GM18873 (cell line): Measurements from ENCODE around the gene GGA2.
"Not testable (repeated sequence)": the region's sequence is repeated elsewhere in the genome, so short reads cannot be mapped to it uniquely, and the experiment has no call there.

Experiments
- ATAC-seq: cut with Tn5 transposase; IDR thresholded peaks from one replicate; pipeline ENCODE4 v1.9.1; 2021; ENCODE audit warnings: mild to moderate bottlenecking, moderate library complexity, moderate number of reproducible peaks; ENCODE audit not compliant: unreplicated experiment, low FRiP score

GGA2 gene

GRCh38 chr16:23480257-23480656 is 30.0 kb downstream of the GGA2 start:
- no peak for ATAC-seq

DNA sequence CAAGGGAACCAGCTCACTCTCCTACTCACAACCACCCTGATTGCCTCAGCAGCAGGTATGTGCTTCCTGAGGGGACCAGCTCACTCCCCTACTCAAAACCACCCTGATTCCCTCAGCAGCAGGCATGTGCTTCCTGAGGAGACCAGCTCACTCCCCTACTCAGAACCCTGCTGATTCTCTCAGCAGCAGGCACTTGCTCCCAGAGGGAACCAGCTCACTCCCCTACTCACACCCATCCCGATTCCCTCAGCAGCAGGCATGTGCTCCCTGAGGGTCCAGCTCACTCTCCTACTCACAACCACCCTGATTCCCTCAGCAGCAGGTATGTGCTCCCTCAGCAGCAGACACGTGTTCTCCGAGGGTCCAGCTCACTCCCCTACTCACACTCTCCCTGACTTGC is 31.2 kb downstream of the GGA2 start:
- no peak for ATAC-seq

DNA sequence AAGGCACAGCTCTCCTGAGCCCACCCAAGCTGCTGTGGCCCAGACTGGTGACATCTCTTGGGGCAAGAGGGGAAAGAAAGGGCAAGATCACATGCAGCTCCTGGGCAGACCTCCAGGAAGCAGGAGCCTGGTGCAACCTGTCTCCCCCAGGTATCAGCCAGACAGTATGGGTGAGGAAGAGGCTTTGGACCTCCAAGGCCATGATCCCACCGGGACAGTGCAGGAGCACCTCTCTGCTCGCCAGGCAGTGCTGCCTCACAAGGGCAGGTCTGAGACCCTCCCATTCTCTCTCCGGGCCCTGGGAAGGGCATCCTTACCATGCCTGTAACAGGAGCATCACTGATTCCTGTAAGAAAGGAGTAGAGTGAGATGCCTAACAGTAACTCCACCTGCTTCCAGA is 31.7 kb downstream of the GGA2 start:
- ATAC-seq = no peak

DNA sequence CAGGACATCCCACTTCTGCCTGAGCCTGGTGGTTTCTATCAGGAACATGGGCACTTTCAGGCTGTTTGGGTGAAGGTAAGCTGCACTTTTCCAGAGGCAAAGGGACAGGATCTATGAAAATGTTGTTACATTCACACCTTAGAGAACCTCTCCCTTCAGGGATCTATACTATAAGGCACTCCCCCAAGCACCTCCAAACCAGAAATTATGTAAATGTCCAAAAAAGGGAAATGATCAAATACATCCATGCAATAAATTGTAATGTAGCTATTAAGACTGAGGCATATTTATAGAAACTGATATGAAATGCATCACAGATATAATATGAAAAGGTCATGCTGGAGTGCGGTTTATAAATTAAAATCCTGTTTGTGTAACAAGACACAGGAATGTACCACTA is 34.0 kb downstream of the GGA2 start:
- ATAC-seq = no peak

- ATAC-seq = no peak
These were observed 40.5 kb downstream of the GGA2 start for GRCh38 chr16:23469814-23470213.

GRCh38 chr16:23466162-23466885 is 44.0 kb downstream of the GGA2 start:
- ATAC-seq = no peak

- no peak for ATAC-seq
These were observed 45.1 kb downstream of the GGA2 start for GRCh38 chr16:23465179-23465578.

- no peak for ATAC-seq
These were observed 46.1 kb downstream of the GGA2 start for GRCh38 chr16:23464196-23464595.

GRCh38 chr16:23462994-23463393 is 47.3 kb downstream of the GGA2 start:
- not testable (repeated sequence) for ATAC-seq

GRCh38 chr16:23453338-23454052 is 56.8 kb downstream of the GGA2 start:
- no peak for ATAC-seq

DNA sequence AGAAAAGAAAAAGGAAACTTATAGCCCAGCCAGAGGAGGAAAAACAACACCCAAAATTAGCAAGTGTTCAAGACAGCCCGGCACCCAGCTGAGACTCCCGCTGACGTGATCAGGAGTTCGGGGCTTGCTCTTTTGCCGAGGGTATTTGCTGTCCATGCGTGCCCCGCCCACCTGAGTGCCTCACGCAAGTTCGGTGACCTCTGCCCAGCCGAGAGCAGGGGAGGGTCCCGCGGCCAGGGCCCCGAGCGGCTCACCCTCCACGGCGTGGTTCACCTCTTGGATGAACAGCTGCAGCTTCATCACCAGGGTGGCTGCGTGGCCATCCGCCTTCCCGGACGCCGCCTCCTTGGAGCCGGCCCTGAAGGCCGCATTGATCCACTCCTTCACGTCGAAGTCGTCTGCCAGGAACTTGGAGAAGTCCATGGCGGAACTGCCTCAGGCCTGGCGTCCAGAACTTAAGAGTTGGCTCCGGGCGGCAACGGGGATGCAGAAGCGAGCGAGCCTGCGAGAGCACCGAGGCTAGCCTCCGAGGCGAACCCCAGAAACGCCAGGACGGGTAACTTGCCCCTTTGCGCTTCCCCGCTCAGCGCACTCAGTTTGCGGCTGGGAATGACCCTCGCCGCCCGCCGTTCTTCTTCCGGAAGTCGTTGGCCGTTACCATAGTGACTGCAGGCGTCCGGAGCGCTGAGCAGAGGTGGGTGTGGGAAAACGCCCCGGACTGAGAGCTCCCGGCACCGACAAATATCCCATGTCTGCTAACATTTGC is 57.5 kb downstream of the GGA2 start, which contains the start of gene COG7:
COG7 (minus strand) TSS at position 618 of the 766 bp plus-strand sequence; CDS start at position 423, 195 bp downstream.
- ATAC-seq = peak; percentile 62

- no peak for ATAC-seq
These were observed 58.1 kb downstream of the GGA2 start for GRCh38 chr16:23452221-23452571.

DNA sequence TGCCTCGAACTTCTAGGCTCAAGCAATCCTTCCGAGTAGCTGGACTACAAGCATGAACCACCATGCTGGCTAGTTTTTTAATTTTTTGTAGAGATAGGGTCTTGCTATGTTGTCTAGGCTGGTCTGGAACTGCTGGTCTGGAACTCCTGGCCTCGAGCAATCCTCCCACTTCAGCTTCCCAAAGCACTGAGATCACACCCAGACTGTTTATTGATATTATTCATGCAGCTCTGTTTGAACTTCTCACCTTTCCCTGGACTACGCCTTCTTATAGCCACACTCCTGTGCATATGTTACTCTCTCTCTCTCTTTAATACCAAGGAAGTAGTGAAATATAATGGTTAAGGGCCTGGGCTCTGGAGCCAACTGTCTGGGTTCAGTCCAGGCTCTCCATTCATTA is 61.9 kb downstream of the GGA2 start:
- ATAC-seq = no peak

GRCh38 chr16:23437542-23437941 is 72.8 kb downstream of the GGA2 start:
- not testable (repeated sequence) for ATAC-seq

DNA sequence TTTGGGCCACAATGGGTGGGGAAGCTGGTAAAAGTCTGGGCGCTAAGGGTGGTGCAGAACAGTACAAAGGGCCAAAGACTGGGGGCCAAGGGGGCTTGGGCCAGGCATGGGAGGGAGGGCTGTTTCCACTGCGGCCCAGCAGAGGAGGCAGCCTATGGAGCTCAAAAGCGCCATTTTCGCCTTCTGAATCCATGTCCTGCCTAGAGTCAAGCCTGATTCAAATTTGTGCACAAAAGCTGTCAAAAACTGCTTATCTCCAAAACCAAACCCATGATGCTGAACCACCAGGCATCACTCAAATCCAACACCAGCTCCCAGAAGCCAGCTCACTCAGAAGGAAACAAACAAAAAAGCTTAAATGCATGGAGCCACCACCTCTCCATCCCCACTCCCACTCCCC is 73.3 kb downstream of the GGA2 start:
- no peak for ATAC-seq

- no peak for ATAC-seq
These were observed 74.8 kb downstream of the GGA2 start for GRCh38 chr16:23435500-23435899.

DNA sequence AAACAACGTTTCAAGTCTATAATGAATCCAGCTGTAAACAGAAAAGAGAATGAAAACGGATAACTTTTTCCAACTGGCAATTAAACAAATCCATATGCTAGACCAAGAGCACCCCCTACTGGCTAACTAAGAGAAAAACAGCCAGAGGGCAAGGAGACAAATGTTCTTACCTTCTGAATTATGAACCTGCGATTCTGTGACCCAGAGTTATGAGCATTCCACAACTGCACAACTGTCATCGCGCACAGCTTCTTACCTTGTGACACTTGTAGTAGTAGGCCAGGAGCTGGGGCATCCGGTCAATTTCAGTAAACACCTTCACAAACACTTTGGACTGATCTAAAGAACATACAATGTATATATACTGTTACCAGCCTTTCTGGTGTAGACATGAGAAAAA is 75.9 kb downstream of the GGA2 start:
- ATAC-seq = no peak

DNA sequence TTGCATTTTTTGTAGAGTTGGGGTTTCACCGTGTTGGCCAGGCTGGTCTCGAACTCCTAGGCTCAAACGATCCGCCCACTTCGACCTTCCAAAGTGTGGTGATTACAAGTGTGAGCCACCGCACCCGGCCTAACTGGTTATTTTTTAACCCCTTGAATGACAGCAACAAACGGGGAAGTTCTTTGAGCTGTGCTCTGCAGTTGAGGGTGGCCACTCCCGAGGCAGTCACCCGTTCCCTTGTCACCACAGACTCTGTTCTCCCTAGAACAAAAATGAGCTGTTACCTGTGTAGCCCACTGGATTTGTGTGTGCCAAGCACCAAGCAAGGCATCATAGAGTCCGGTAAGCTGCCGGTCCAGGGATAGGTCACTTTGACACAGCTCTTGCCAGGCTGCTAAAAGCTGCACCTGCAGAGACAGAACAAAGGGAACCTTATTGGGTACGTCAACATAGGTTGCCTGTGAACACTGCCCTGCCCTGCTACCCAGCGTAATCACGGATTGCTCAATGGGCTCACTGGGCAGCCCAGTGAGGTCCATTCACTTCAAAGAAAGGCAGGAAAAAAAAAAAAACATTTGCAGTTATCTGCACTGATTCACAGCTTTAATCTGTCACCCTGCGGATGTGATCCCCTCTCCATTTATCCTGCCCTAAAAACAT is 76.9 kb downstream of the GGA2 start:
- ATAC-seq = no peak

- no peak for ATAC-seq
These were observed 77.8 kb downstream of the GGA2 start for GRCh38 chr16:23432176-23433128.

DNA sequence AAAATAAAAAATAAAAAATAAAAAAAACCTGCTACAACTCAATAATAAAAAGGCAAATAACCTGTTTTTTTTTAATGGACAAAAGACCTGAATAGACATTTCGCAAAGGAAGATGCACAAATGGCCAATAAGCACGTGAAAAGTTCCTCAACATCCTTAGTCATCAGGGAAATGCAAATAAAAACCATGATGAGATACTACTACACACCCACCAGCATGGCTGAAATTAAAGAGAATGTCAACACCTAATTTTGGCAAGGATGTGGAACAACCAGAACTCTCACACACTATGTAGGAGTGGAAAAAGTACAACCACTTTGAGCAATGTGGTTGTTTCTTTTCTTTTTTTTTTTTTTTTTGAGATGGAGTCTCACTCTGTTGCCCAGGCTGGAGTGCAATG is 81.9 kb downstream of the GGA2 start:
- ATAC-seq = no peak
